ENCODE measurements around the gene AKNA. TPM values are rescaled to one million over a fixed set of nuclear protein-coding genes. Genes with fewer than 3 reads are reported as not detected.

AKNA gene
- total and polyA plus RNA-seq, 2 donors from 2014 or later: 6.1 to 52.1 TPM

GRCh38 chr9:114416290-114416689 lies 28.5 kb upstream of the AKNA start:
- no peak for DNase-seq
- FAIRE-seq: no peak
- Histone ChIP-seq H3K4me1 (ENCODE audit: control insufficient read depth in 2 of 3, insufficient read depth in 2 of 3, low read depth in 1 of 3, low read length in 3 of 3) (no peaks in the 10 kb centered on the region), H3K27ac (ENCODE audit: low read depth in 2 of 2, low read length in 2 of 2) (no peak overlapping the region), H3K9me3 (ENCODE audit: control insufficient read depth in 2 of 3, insufficient read depth in 1 of 3, low read length in 3 of 3) (no peaks in the 10 kb centered on the region), H3K27me3 (ENCODE audit: control insufficient read depth, insufficient read depth, low read length) (no peaks in the 10 kb centered on the region), H3K36me3 (ENCODE audit: control insufficient read depth in 2 of 3, insufficient read depth in 3 of 3, low read length in 3 of 3) (no peaks in the 10 kb centered on the region), H3K4me3 (ENCODE audit: low read length in 3 of 3) (no peak overlapping the region), H3K9ac (ENCODE audit: low read length in 3 of 3) (no peak overlapping the region)
- intact Hi-C loops (cut with DNase I): no loop called here
- TF ChIP-seq CTCF (IDR thresholded peaks at IDR 0.05; ENCODE audit: borderline replicate concordance, extremely low read depth, insufficient read depth): no peak

GRCh38 chr9:114414346-114414745 lies 26.6 kb upstream of the AKNA start:
- H3K9me3 ChIP-seq (ENCODE audit: control insufficient read depth in 2 of 3, insufficient read depth in 1 of 3, low read length in 3 of 3): no peaks in the 10 kb centered on the region
- H3K36me3 ChIP-seq (ENCODE audit: control insufficient read depth in 2 of 3, insufficient read depth in 3 of 3, low read length in 3 of 3): no peaks in the 10 kb centered on the region
- TF ChIP-seq CTCF (IDR thresholded peaks at IDR 0.05; ENCODE audit: borderline replicate concordance, extremely low read depth, insufficient read depth): no peak
- H3K27me3 ChIP-seq (ENCODE audit: control insufficient read depth, insufficient read depth, low read length): no peaks in the 10 kb centered on the region
- DNase-seq (no peak), FAIRE-seq (no peak)
- H3K4me3 ChIP-seq (ENCODE audit: low read length in 3 of 3): no peak overlapping the region
- H3K4me1 ChIP-seq (ENCODE audit: control insufficient read depth in 2 of 3, insufficient read depth in 2 of 3, low read depth in 1 of 3, low read length in 3 of 3): no peaks in the 10 kb centered on the region
- H3K27ac ChIP-seq (ENCODE audit: low read depth in 2 of 2, low read length in 2 of 2): no peak overlapping the region
- intact Hi-C loops (cut with DNase I): no loop called here
- no peak overlapping the region for H3K9ac ChIP-seq (ENCODE audit: low read length in 3 of 3)

- Histone ChIP-seq H3K27me3 (ENCODE audit: control insufficient read depth, insufficient read depth, low read length) (no peaks in the 10 kb centered on the region), H3K9ac (ENCODE audit: low read length in 3 of 3) (no peak overlapping the region), H3K36me3 (ENCODE audit: control insufficient read depth in 2 of 3, insufficient read depth in 3 of 3, low read length in 3 of 3) (no peaks in the 10 kb centered on the region), H3K27ac (ENCODE audit: low read depth in 2 of 2, low read length in 2 of 2) (no peak overlapping the region), H3K4me1 (ENCODE audit: control insufficient read depth in 2 of 3, insufficient read depth in 2 of 3, low read depth in 1 of 3, low read length in 3 of 3) (no peaks in the 10 kb centered on the region), H3K4me3 (ENCODE audit: low read length in 3 of 3) (no peak overlapping the region), H3K9me3 (ENCODE audit: control insufficient read depth in 2 of 3, insufficient read depth in 1 of 3, low read length in 3 of 3) (no peaks in the 10 kb centered on the region)
- DNase-seq (peak in 1 of 5 donors; percentile 59), FAIRE-seq (no peak)
- no peak for TF ChIP-seq CTCF (IDR thresholded peaks at IDR 0.05; ENCODE audit: borderline replicate concordance, extremely low read depth, insufficient read depth)
- intact Hi-C loops (cut with DNase I): no loop called here
These were observed 26.1 kb upstream of the AKNA start for GRCh38 chr9:114413861-114414301.

- Histone ChIP-seq H3K27me3 (ENCODE audit: control insufficient read depth, insufficient read depth, low read length) (no peaks in the 10 kb centered on the region), H3K9me3 (ENCODE audit: control insufficient read depth in 2 of 3, insufficient read depth in 1 of 3, low read length in 3 of 3) (no peaks in the 10 kb centered on the region), H3K9ac (ENCODE audit: low read length in 3 of 3) (no peak overlapping the region), H3K27ac (ENCODE audit: low read depth in 2 of 2, low read length in 2 of 2) (no peak overlapping the region), H3K4me1 (ENCODE audit: control insufficient read depth in 2 of 3, insufficient read depth in 2 of 3, low read depth in 1 of 3, low read length in 3 of 3) (no peaks in the 10 kb centered on the region), H3K36me3 (ENCODE audit: control insufficient read depth in 2 of 3, insufficient read depth in 3 of 3, low read length in 3 of 3) (no peaks in the 10 kb centered on the region), H3K4me3 (ENCODE audit: low read length in 3 of 3) (no peak overlapping the region)
- DNase-seq: no peak
- intact Hi-C loops (cut with DNase I): no loop called here
- no peak for TF ChIP-seq CTCF (IDR thresholded peaks at IDR 0.05; ENCODE audit: borderline replicate concordance, extremely low read depth, insufficient read depth)
- no peak for FAIRE-seq
These were observed 24.4 kb upstream of the AKNA start for GRCh38 chr9:114412048-114412683.

Data from kidney (tissue), 14 donors.